H1 (cell line): ENCODE results near the gene TMEM178B. TPM values are rescaled to one million over a fixed set of nuclear protein-coding genes. Genes with fewer than 3 reads are reported as not detected.

Experiments
- BCL11A ChIP-seq, 2 experiments: IDR thresholded peaks; one replicate each; pipeline ENCODE4 v1.6.1; 2011; ENCODE audit warnings: low read depth in 2 of 2, low read length in 2 of 2, mild to moderate bottlenecking in 2 of 2
- CBX5 ChIP-seq: fragments of 300-800, 300-1000 bp; sonication (generic); IDR thresholded peaks from 2 replicates; pipeline ENCODE4 v1.7.1; 2016; ENCODE audit warnings: antibody characterized with exemption, low read length, low read depth
- EZH2 ChIP-seq: fragments of 200-600 bp; sonication (generic); IDR thresholded peaks from 2 replicates; pipeline ENCODE4 v1.7.1; 2012; ENCODE audit warnings: low read depth, mild to moderate bottlenecking, moderate library complexity, low read length, inconsistent platforms; ENCODE audit not compliant: severe bottlenecking
- GABPA ChIP-seq: IDR thresholded peaks from 2 replicates; pipeline ENCODE4 v1.6.1; 2011; ENCODE audit warnings: mild to moderate bottlenecking, low read length, moderate library complexity, borderline replicate concordance; ENCODE audit not compliant: insufficient read depth
- KDM1A ChIP-seq: fragments of 200-600, 300-600 bp; sonication (generic); IDR thresholded peaks from 2 replicates; pipeline ENCODE4 v1.7.1; 2016; ENCODE audit warnings: mild to moderate bottlenecking, low read length, borderline replicate concordance
- POU5F1 ChIP-seq: IDR thresholded peaks from 2 replicates; pipeline ENCODE4 v1.6.1; 2011; ENCODE audit warnings: low read depth, mild to moderate bottlenecking, low read length, moderate library complexity
- RNF2 ChIP-seq: fragments of 200-900, 300-1000 bp; sonication (generic); IDR thresholded peaks from 2 replicates; pipeline ENCODE4 v1.7.1; 2016; ENCODE audit warnings: borderline replicate concordance, low read depth, mild to moderate bottlenecking, antibody characterized with exemption, low read length; ENCODE audit not compliant: poor library complexity, severe bottlenecking; ENCODE audit errors: missing control alignments
- SIN3A ChIP-seq, 2 experiments: IDR thresholded peaks in 1 of 2; conservative IDR thresholded peaks in 1 of 2; 2 replicates each; pipeline ENCODE4 v1.6.1; 2011 to 2012; ENCODE audit warnings: low read length in 2 of 2, improper control_type of control experiment in 1 of 2, low read depth in 1 of 2, mild to moderate bottlenecking in 1 of 2
- SIRT6 ChIP-seq: IDR thresholded peaks from one replicate; pipeline ENCODE4 v1.7.1; 2012; ENCODE audit warnings: low read length, inconsistent platforms
- SIX5 ChIP-seq: IDR thresholded peaks from 2 replicates; pipeline ENCODE4 v1.6.1; 2011; ENCODE audit warnings: mild to moderate bottlenecking, low read depth, low read length
- YY1 ChIP-seq: IDR thresholded peaks from 2 replicates; pipeline ENCODE4 v1.6.1; 2011; ENCODE audit warnings: low read depth, mild to moderate bottlenecking, low read length
- polyA plus RNA-seq, 7 experiments: library from polyadenylated mRNA; depleted of rRNA in 3 of 7; stranded (reverse) in 5 of 7; unstranded in 2 of 7; fragments of >200 nt in 5 of 7; fragments of 200-250 nt in 2 of 7; gene quantifications; 1 replicate in 5 of 7; 2 replicates in 1 of 7; 4 replicates in 1 of 7; pipeline versions ENCODE4 v1.2.1 to v1.2.3, GENCODE V29; 2011 to 2013; ENCODE audit warnings: missing spikeins in 2 of 7, mixed read lengths in 2 of 7
- total RNA-seq: library from RNA; stranded (reverse); fragmentation: NEBNext Ultra II Directional; extraction: Animal tissue kit (Norgen Biotek cat#: 25700); gene quantifications from 2 replicates; pipeline ENCODE4 v1.2.1, GENCODE V29; 2021
- TF ChIP-seq, protein P1 (sequence below): fragments of 300-600 bp; sonication (generic); IDR thresholded peaks from 2 replicates; pipeline ENCODE4 v1.7.1; 2012; ENCODE audit warnings: low read length, moderate library complexity, mild to moderate bottlenecking, inconsistent platforms; ENCODE audit not compliant: insufficient replicate concordance

TMEM178B gene
- total and polyA plus RNA-seq, 2 of the 8 experiments (the other 6 are each of a cell fraction or from before 2014, with no cell fraction given), result 5.3 to 18.1 TPM

DNA sequence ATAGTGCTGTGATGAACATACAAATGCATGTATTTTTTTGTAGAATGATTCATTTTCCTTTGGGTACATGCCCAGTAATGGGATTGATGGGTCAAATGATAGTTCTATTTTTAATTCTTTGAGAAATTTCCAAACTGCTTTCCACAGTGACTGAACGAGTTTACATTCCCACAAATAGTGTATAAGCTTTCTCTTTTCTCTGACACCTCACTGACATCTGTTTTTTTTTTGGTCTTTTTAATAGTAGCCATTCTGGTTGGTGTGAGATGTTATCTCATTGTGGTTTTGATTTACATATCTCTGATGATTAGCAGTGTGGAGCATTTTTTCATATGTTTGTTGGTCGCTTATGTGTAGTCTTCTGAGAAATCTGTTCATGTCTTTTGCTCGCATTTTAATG lies 282.3 kb downstream of the TMEM178B start (continued):
- TF ChIP-seq, protein P1, sequence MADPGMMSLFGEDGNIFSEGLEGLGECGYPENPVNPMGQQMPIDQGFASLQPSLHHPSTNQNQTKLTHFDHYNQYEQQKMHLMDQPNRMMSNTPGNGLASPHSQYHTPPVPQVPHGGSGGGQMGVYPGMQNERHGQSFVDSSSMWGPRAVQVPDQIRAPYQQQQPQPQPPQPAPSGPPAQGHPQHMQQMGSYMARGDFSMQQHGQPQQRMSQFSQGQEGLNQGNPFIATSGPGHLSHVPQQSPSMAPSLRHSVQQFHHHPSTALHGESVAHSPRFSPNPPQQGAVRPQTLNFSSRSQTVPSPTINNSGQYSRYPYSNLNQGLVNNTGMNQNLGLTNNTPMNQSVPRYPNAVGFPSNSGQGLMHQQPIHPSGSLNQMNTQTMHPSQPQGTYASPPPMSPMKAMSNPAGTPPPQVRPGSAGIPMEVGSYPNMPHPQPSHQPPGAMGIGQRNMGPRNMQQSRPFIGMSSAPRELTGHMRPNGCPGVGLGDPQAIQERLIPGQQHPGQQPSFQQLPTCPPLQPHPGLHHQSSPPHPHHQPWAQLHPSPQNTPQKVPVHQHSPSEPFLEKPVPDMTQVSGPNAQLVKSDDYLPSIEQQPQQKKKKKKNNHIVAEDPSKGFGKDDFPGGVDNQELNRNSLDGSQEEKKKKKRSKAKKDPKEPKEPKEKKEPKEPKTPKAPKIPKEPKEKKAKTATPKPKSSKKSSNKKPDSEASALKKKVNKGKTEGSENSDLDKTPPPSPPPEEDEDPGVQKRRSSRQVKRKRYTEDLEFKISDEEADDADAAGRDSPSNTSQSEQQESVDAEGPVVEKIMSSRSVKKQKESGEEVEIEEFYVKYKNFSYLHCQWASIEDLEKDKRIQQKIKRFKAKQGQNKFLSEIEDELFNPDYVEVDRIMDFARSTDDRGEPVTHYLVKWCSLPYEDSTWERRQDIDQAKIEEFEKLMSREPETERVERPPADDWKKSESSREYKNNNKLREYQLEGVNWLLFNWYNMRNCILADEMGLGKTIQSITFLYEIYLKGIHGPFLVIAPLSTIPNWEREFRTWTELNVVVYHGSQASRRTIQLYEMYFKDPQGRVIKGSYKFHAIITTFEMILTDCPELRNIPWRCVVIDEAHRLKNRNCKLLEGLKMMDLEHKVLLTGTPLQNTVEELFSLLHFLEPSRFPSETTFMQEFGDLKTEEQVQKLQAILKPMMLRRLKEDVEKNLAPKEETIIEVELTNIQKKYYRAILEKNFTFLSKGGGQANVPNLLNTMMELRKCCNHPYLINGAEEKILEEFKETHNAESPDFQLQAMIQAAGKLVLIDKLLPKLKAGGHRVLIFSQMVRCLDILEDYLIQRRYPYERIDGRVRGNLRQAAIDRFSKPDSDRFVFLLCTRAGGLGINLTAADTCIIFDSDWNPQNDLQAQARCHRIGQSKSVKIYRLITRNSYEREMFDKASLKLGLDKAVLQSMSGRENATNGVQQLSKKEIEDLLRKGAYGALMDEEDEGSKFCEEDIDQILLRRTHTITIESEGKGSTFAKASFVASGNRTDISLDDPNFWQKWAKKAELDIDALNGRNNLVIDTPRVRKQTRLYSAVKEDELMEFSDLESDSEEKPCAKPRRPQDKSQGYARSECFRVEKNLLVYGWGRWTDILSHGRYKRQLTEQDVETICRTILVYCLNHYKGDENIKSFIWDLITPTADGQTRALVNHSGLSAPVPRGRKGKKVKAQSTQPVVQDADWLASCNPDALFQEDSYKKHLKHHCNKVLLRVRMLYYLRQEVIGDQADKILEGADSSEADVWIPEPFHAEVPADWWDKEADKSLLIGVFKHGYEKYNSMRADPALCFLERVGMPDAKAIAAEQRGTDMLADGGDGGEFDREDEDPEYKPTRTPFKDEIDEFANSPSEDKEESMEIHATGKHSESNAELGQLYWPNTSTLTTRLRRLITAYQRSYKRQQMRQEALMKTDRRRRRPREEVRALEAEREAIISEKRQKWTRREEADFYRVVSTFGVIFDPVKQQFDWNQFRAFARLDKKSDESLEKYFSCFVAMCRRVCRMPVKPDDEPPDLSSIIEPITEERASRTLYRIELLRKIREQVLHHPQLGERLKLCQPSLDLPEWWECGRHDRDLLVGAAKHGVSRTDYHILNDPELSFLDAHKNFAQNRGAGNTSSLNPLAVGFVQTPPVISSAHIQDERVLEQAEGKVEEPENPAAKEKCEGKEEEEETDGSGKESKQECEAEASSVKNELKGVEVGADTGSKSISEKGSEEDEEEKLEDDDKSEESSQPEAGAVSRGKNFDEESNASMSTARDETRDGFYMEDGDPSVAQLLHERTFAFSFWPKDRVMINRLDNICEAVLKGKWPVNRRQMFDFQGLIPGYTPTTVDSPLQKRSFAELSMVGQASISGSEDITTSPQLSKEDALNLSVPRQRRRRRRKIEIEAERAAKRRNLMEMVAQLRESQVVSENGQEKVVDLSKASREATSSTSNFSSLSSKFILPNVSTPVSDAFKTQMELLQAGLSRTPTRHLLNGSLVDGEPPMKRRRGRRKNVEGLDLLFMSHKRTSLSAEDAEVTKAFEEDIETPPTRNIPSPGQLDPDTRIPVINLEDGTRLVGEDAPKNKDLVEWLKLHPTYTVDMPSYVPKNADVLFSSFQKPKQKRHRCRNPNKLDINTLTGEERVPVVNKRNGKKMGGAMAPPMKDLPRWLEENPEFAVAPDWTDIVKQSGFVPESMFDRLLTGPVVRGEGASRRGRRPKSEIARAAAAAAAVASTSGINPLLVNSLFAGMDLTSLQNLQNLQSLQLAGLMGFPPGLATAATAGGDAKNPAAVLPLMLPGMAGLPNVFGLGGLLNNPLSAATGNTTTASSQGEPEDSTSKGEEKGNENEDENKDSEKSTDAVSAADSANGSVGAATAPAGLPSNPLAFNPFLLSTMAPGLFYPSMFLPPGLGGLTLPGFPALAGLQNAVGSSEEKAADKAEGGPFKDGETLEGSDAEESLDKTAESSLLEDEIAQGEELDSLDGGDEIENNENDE, result no peak
- TF ChIP-seq BCL11A (IDR thresholded peaks at IDR 0.05; ENCODE audit: low read depth in 2 of 2, low read length in 2 of 2) (no peak), YY1 (no peak), POU5F1 (no peak), RNF2 (no peak), EZH2 (no peak), KDM1A (no peak), GABPA (no peak), CBX5 (no peak), SIX5 (no peak), SIN3A (conservative IDR thresholded peaks at IDR 0.05 in 1 of 2, IDR thresholded peaks at IDR 0.05 in 1 of 2; ENCODE audit: low read depth in 1 of 2, low read length in 2 of 2) (no peak), SIRT6 (no peak)
